Ovary (tissue), 9 donors: Measurements from ENCODE around the gene DCTPP1. TPM values are rescaled to one million over a fixed set of nuclear protein-coding genes. Genes with fewer than 3 reads are reported as not detected.
A peak's percentile ranks its signal among the peaks of the same experiment; 100 is the strongest.

Source experiments
- DNase-seq, 5 donors: peaks; one replicate each; pipeline ENCODE4 v3.0.0-alpha.2; 2019 to 2020
- H3K27ac ChIP-seq, 2 donors: fragments of 200-600 bp; one replicate each; pipeline versions ENCODE4 v1.5.1 to v1.8.0; 2019 to 2022
- H3K27me3 ChIP-seq: fragments of 200-600 bp; one replicate; pipeline ENCODE4 v1.8.0; 2022
- H3K36me3 ChIP-seq: fragments of 200-600 bp; sonication (generic); one replicate; pipeline ENCODE4 v1.5.1; 2019
- H3K4me1 ChIP-seq: one replicate; pipeline ENCODE4 v1.8.1; 2013; ENCODE audit warnings: mild to moderate bottlenecking, moderate library complexity; ENCODE audit not compliant: insufficient read depth
- H3K4me3 ChIP-seq: fragments of 200-600 bp; sonication (generic); one replicate; pipeline ENCODE4 v1.5.1; 2017
- H3K9me3 ChIP-seq, 2 donors: fragments of 200-600 bp in 1 of 2; sonication (generic) in 1 of 2; one replicate each; pipeline versions ENCODE4 v1.5.1 to v1.8.1; 2013 to 2019; ENCODE audit warnings: mild to moderate bottlenecking in 1 of 2, moderate library complexity in 1 of 2
- CTCF ChIP-seq, 3 donors: fragments of 450-650 bp in 2 of 3; fragments of 200-600 bp in 1 of 3; IDR thresholded peaks; one replicate each; pipeline versions ENCODE4 v1.5.1 to v1.8.0; 2016 to 2022; ENCODE audit warnings: antibody characterized with exemption in 3 of 3, mild to moderate bottlenecking in 1 of 3
- EP300 ChIP-seq: sonication (generic); formaldehyde crosslinking; IDR thresholded peaks from one replicate; pipeline ENCODE4 v1.6.1; 2017; ENCODE audit warnings: antibody characterized with exemption
- POLR2A ChIP-seq: fragments of 450-650 bp; IDR thresholded peaks from one replicate; pipeline ENCODE4 v1.6.1; 2017; ENCODE audit warnings: antibody characterized with exemption, mild to moderate bottlenecking, moderate library complexity
- WGBS, 3 donors: extraction: QIAGEN DNeasy Blood & Tissue Kit in 1 of 3; methylation state at CpG; one replicate each; pipeline versions ENCODE4 v1.1.5 to v1.1.7; 2013 to 2017; 5-methylcytosine and 5-hydroxymethylcytosine counted together
- intact Hi-C, 4 donors: fragments of 100-400 bp; cut with DNase I; formaldehyde crosslinking; loops; one replicate each; pipeline versions ENCODE4 v1.11.0 to v1.15.1; 2022 to 2023
- polyA plus RNA-seq, 2 donors: library from polyadenylated mRNA; stranded (reverse); fragments of 200-250 nt in 1 of 2; fragments of 350-450 nt in 1 of 2; fragmentation: Illumina TruSeq in 1 of 2; extraction: RNeasy Lipid Tissue Mini Kit (QIAGEN cat#74804) in 1 of 2; gene quantifications; one replicate each; pipeline ENCODE4 v1.2.3, GENCODE V29; 2013 to 2014
- total RNA-seq, 7 donors: library from RNA; depleted of rRNA in 2 of 7; stranded (reverse); fragments of >200 nt in 2 of 7; fragmentation: NEBNext Ultra II Directional in 3 of 7; extraction: Animal tissue kit (Norgen Biotek cat#: 25700) in 3 of 7; gene quantifications; one replicate each; pipeline versions ENCODE4 v1.1.0 to v1.2.4, GENCODE V29; 2016 to 2023
- donor health status: DM: no; HTN: no; CAD: no; lungs with moderate emphysema.
- donor health status: DM: no; HTN: no; CAD: no.
- donor health status: Bipolar disorder and iron deficiency.
- donor health status: DM: yes; HTN: yes; CAD: no.
- donor health status: DM: no; HTN: no; CAD: no.
- donor health status: DM: yes; HTN: yes; CAD: no.

DCTPP1 gene
- total and polyA plus RNA-seq, 9 donors: 13.2 to 34.4 (median 22.6) TPM

DNA sequence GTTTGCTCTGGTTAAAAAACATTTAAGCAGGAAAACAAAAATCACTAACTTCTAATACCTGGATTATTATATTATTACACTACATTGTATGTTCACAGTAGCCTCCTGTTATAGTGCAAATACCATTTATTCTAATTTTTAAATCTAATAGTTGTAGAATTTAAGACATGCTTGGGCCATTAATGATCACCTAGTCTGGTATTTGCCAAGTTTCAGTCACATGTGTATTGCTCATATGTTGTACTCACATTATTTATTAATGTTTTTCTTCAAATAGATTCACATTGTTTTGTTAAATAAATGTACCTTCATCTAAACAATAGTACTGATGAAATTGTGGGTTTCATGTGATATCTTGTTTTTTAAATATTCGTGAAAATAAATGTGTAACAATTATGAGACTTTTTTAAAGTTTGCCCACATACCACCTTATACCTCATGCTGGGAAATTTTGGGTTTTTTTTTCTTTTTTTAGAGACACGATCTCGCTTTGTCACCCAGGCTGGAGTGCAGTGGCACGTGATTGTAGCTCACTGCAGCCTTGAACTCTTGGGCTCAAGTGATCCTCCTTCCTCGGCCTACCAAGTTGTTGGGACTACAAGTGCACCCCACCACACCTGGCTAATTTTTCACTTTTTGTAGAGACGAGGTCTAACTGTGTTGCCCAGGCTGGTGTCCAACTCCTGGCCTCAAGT is 16.6 kb downstream of the DCTPP1 start:
- 66 to 77% (median 70%) methylated on average over 6 of the region's 6 CpGs for WGBS, 3 donors

DNA sequence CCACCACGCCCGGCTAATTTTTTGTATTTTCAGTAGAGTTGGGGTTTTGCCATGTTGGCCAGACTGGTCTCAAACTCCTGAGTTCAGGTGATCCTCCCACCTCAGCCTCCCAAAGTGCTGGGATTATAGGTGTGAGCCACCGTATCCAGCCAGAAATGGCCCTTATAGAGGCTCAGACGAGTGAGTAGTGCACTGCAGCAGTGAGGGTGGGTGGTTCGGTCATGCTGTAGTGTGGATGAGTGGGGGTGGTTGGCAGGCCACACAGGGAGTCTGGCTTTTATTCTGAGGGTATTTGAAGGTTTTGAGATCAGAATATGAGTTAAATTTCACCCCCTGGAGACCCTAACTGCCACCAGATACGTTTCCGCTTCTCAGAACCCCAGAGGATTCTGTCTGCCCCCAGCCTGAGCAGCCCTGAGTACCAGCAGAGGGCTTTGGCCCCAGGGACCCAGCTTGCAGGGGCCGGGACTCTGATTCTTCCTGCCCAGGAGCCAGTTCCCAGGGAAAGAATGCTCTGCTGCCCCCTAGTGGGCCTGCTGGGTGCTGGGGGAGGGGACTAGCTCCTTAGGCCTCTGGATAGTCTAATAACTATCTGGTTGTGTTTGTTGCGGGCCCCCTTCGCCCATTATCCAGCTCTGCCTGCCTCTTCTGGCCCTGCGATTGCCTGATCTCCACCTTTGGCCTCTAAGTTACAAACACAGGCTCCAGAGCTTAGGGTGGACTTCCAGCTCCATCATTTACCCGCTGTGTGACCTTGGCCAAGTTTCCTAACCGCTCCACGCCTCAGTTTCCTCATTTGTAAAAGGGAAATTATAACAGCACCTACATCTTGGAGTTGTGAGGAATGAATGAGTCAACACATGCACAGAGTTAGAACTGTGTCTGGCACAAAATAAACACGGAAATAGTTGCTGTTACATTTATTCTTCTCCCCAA is 20.4 kb downstream of the DCTPP1 start:
- Histone ChIP-seq H3K4me1 (peaks cover 9% of the 10 kb centered on the region), H3K4me3 (no peak overlapping the region), H3K36me3 (no peaks in the 10 kb centered on the region), H3K27ac (no peak overlapping the region), H3K9me3 (no peaks in the 10 kb centered on the region), H3K27me3 (no peaks in the 10 kb centered on the region)
- TF ChIP-seq POLR2A (peak; percentile 11), EP300 (no peak), CTCF (IDR thresholded peaks at IDR 0.05) (peak; percentile 78 to 86 (median 83))
- WGBS, 3 donors: 34 to 36% (median 34%) methylated on average over 15 of the region's 15 CpGs
- intact Hi-C loops: loop anchor here in 3 of 4 donors (5.0 to 10.0 kb wide), 4 partner anchors 42 to 345 kb away; partner anchors contain the start of genes ALDOA (in 1 of the 3), TBX6 (in 1 of the 3) and YPEL3 (in 1 of the 3)
- DNase-seq: peak; percentile 85 to 94 (median 92)

More for the DNA sequence above, 16.6 kb downstream of the DCTPP1 start:
- peaks cover 10% of the 10 kb centered on the region for H3K4me1 ChIP-seq
- no peaks in the 10 kb centered on the region for H3K9me3 ChIP-seq
- no peak for TF ChIP-seq POLR2A
- no peak for TF ChIP-seq EP300
- TF ChIP-seq CTCF (IDR thresholded peaks at IDR 0.05): no peak
- intact Hi-C loops: loop anchor here in 1 of 4 donors (10.0 kb wide), 1 partner anchor 318 kb away; the partner anchor contains the start of genes TBX6 and YPEL3
- DNase-seq: no peak
- H3K27me3 ChIP-seq: no peaks in the 10 kb centered on the region
- H3K36me3 ChIP-seq: no peaks in the 10 kb centered on the region
- no peak overlapping the region for H3K4me3 ChIP-seq
- H3K27ac ChIP-seq: no peak overlapping the region

GRCh38 chr16:30407804-30408534 is 21.9 kb downstream of the DCTPP1 start:
- no peak for TF ChIP-seq POLR2A
- no peak for TF ChIP-seq EP300
- TF ChIP-seq CTCF (IDR thresholded peaks at IDR 0.05): no peak
- intact Hi-C loops: loop anchor here in 2 of 4 donors (5.0 to 10.0 kb wide), 3 partner anchors 41 to 343 kb away; partner anchors contain the start of gene ALDOA (in 1 of the 2)
- no peak for DNase-seq
- 8% methylated on average over 18 to 19 of the region's 19 CpGs for WGBS, 3 donors
- H3K4me1 ChIP-seq: peaks cover 9% of the 10 kb centered on the region
- peak overlapping the region; percentile 40 to 81 for H3K27ac ChIP-seq
- no peaks in the 10 kb centered on the region for H3K36me3 ChIP-seq
- H3K9me3 ChIP-seq: no peaks in the 10 kb centered on the region
- peak overlapping the region; percentile 61 for H3K4me3 ChIP-seq
- H3K27me3 ChIP-seq: no peaks in the 10 kb centered on the region
